Measurements from ENCODE around the gene COX19.

GRCh38 chr7:935874-936385 lies 39.4 kb downstream of the COX19 start:
- TF ChIP-seq TEAD4 (IDR thresholded peaks at IDR 0.05; ENCODE audit: borderline replicate concordance, insufficient read depth) (no peak), CTCF (IDR thresholded peaks at IDR 0.05) (no peak), GABPA (IDR thresholded peaks at IDR 0.05; ENCODE audit: low read depth) (no peak), FOSL2 (IDR thresholded peaks at IDR 0.05; ENCODE audit: borderline replicate concordance, low read depth) (no peak)
- TF ChIP-seq, protein P1, sequence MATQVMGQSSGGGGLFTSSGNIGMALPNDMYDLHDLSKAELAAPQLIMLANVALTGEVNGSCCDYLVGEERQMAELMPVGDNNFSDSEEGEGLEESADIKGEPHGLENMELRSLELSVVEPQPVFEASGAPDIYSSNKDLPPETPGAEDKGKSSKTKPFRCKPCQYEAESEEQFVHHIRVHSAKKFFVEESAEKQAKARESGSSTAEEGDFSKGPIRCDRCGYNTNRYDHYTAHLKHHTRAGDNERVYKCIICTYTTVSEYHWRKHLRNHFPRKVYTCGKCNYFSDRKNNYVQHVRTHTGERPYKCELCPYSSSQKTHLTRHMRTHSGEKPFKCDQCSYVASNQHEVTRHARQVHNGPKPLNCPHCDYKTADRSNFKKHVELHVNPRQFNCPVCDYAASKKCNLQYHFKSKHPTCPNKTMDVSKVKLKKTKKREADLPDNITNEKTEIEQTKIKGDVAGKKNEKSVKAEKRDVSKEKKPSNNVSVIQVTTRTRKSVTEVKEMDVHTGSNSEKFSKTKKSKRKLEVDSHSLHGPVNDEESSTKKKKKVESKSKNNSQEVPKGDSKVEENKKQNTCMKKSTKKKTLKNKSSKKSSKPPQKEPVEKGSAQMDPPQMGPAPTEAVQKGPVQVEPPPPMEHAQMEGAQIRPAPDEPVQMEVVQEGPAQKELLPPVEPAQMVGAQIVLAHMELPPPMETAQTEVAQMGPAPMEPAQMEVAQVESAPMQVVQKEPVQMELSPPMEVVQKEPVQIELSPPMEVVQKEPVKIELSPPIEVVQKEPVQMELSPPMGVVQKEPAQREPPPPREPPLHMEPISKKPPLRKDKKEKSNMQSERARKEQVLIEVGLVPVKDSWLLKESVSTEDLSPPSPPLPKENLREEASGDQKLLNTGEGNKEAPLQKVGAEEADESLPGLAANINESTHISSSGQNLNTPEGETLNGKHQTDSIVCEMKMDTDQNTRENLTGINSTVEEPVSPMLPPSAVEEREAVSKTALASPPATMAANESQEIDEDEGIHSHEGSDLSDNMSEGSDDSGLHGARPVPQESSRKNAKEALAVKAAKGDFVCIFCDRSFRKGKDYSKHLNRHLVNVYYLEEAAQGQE (IDR thresholded peaks at IDR 0.05; ENCODE audit: low read depth, low read length) = no peak
